Keratinocyte (primary cell): ENCODE results near the gene LRRC8C. TPM values are rescaled to one million over a fixed set of nuclear protein-coding genes. Genes with fewer than 3 reads are reported as not detected.

Experiments
- DNase-seq: peaks from one replicate; pipeline ENCODE4 v3.0.0-alpha.2; 2011; ENCODE audit warnings: low read depth, missing footprints, low spot score
- FAIRE-seq: peaks from 2 replicates; lab custom pipeline; 2011; peaks lifted over from hg19 to GRCh38; lab: Jason Lieb, UNC
- H2AFZ ChIP-seq: 2 replicates; pipeline ENCODE4 v1.6.0; 2012; ENCODE audit warnings: low read length, control low read depth, inconsistent platforms; ENCODE audit not compliant: control insufficient read depth
- H3K27ac ChIP-seq: 2 replicates; pipeline ENCODE4 v1.5.1; 2011; ENCODE audit warnings: low read length; ENCODE audit not compliant: control insufficient read depth, insufficient read depth
- H3K27me3 ChIP-seq: 3 replicates; pipeline ENCODE4 v1.6.0; 2011; ENCODE audit warnings: low read length; ENCODE audit not compliant: control insufficient read depth, insufficient read depth; ENCODE audit errors: extremely low read depth
- H3K36me3 ChIP-seq, 2 experiments: 2 replicates in 1 of 2; 3 replicates in 1 of 2; pipeline ENCODE4 v1.5.1; 2011; ENCODE audit warnings: low read length in 2 of 2, mild to moderate bottlenecking in 1 of 2; ENCODE audit not compliant: control insufficient read depth in 2 of 2, insufficient read depth in 2 of 2; ENCODE audit errors: extremely low read depth in 1 of 2
- H3K4me1 ChIP-seq: 3 replicates; pipeline ENCODE4 v1.5.1; 2011; ENCODE audit warnings: low read length; ENCODE audit not compliant: control insufficient read depth, insufficient read depth; ENCODE audit errors: extremely low read depth
- H3K4me2 ChIP-seq: 3 replicates; pipeline ENCODE4 v1.6.0; 2011; ENCODE audit warnings: low read depth, low read length; ENCODE audit not compliant: control insufficient read depth, insufficient read depth; ENCODE audit errors: extremely low read depth
- H3K4me3 ChIP-seq, 3 experiments: fragments of 200-600 bp in 1 of 3; sonication (generic) in 1 of 3; 2 replicates in 2 of 3; 3 replicates in 1 of 3; pipeline ENCODE4 v1.5.1; 2011 to 2016; ENCODE audit warnings: low read length in 3 of 3, mild to moderate bottlenecking in 3 of 3, control low read depth in 2 of 3, inconsistent platforms in 1 of 3, low read depth in 1 of 3, mixed read lengths in 1 of 3, mixed run types in 1 of 3, moderate library complexity in 1 of 3; ENCODE audit not compliant: control insufficient read depth in 2 of 3, insufficient read depth in 2 of 3; ENCODE audit errors: extremely low read depth in 1 of 3
- H3K79me2 ChIP-seq: 2 replicates; pipeline ENCODE4 v1.6.0; 2012; ENCODE audit warnings: low read length; ENCODE audit not compliant: control insufficient read depth, insufficient read depth
- H3K9ac ChIP-seq: 3 replicates; pipeline ENCODE4 v1.6.0; 2011; ENCODE audit warnings: low read length; ENCODE audit not compliant: control insufficient read depth, insufficient read depth; ENCODE audit errors: extremely low read depth
- H3K9me1 ChIP-seq: 3 replicates; pipeline ENCODE4 v1.6.0; 2011; ENCODE audit warnings: low read length; ENCODE audit not compliant: control insufficient read depth, insufficient read depth; ENCODE audit errors: extremely low read depth
- H3K9me3 ChIP-seq: 2 replicates; pipeline ENCODE4 v1.5.1; 2012; ENCODE audit warnings: low read depth, low read length; ENCODE audit not compliant: control insufficient read depth
- H4K20me1 ChIP-seq: 3 replicates; pipeline ENCODE4 v1.6.0; 2011; ENCODE audit warnings: low read length; ENCODE audit not compliant: control insufficient read depth, insufficient read depth; ENCODE audit errors: extremely low read depth
- EZH2 ChIP-seq: IDR thresholded peaks from one replicate; pipeline ENCODE4 v1.6.1; 2012; ENCODE audit warnings: inconsistent platforms, mild to moderate bottlenecking, low read length, moderate library complexity
- dilution Hi-C: fragments of 300-500 bp; cut with MboI; formaldehyde crosslinking; loops from one replicate; pipeline ENCODE4 v1.7.0; 2020; ENCODE audit warnings: low sequenced_read_pairs; ENCODE audit not compliant: extremely low pct_ligation_motif_present
- polyA plus RNA-seq, 5 experiments: library from polyadenylated mRNA; depleted of rRNA in 3 of 5; stranded (reverse) in 3 of 5; stranded (forward) in 1 of 5; unstranded in 1 of 5; fragments of >200 nt; gene quantifications; 1 replicate in 1 of 5; 2 replicates in 3 of 5; 3 replicates in 1 of 5; pipeline versions ENCODE4 v1.2.1 to v1.2.3, GENCODE V29; 2011 to 2012; ENCODE audit warnings: missing spikeins in 2 of 5, low read depth in 1 of 5, low replicate concordance in 1 of 5
- TF ChIP-seq, protein P1 (sequence below), 3 experiments: IDR thresholded peaks in 1 of 3; conservative IDR thresholded peaks in 1 of 3; optimal IDR thresholded peaks in 1 of 3; 2 replicates in 2 of 3; 3 replicates in 1 of 3; pipeline versions ENCODE3 to v1.5.1; 2011; ENCODE audit warnings: low read length in 3 of 3, mild to moderate bottlenecking in 3 of 3, moderate library complexity in 2 of 3, control low read depth in 1 of 3, inconsistent platforms in 1 of 3; ENCODE audit not compliant: insufficient read depth in 2 of 3; ENCODE audit errors: extremely low read depth in 1 of 3

LRRC8C gene
- polyA plus RNA-seq, 1 donor (not counting 4 experiments of a cell fraction or from before 2014, with no cell fraction given) = 18.4 TPM

DNA sequence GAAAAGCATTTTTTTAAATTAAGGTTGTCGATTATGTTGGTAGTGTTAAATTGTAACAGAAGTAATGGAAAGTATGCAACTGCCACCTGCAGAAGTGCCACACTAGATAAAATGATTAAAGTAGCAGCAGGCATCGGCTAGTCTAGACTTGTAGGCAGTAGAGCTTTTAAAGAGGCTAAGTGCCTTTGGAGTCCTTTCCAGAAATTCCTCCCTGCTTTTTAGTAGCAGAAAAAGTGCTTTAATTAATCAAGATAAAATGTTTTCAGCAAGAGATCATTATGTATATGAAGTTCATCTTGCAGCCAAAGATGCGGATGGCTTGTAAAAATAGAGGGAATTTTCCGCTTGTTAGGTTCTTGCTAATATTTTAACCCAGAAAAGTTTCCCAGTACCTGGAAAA lies 100.8 kb downstream of the LRRC8C start:
- H3K9me3 ChIP-seq = no peaks in the 10 kb centered on the region
- H3K9ac ChIP-seq = no peak overlapping the region
- peak overlapping the region; percentile 6 for H3K4me2 ChIP-seq
- peaks cover 13% of the 10 kb centered on the region for H3K4me1 ChIP-seq
- no peak overlapping the region for H3K27ac ChIP-seq
- H3K79me2 ChIP-seq = no peaks in the 10 kb centered on the region
- H3K36me3 ChIP-seq = no peaks in the 10 kb centered on the region
- dilution Hi-C loops = no loop called here
- FAIRE-seq (no peak), DNase-seq (no peak)
- H3K4me3 ChIP-seq = no peak overlapping the region
- H4K20me1 ChIP-seq = no peaks in the 10 kb centered on the region
- H2AFZ ChIP-seq = no peak overlapping the region
- no peaks in the 10 kb centered on the region for H3K27me3 ChIP-seq
- H3K9me1 ChIP-seq = no peaks in the 10 kb centered on the region
- TF ChIP-seq, protein P1, sequence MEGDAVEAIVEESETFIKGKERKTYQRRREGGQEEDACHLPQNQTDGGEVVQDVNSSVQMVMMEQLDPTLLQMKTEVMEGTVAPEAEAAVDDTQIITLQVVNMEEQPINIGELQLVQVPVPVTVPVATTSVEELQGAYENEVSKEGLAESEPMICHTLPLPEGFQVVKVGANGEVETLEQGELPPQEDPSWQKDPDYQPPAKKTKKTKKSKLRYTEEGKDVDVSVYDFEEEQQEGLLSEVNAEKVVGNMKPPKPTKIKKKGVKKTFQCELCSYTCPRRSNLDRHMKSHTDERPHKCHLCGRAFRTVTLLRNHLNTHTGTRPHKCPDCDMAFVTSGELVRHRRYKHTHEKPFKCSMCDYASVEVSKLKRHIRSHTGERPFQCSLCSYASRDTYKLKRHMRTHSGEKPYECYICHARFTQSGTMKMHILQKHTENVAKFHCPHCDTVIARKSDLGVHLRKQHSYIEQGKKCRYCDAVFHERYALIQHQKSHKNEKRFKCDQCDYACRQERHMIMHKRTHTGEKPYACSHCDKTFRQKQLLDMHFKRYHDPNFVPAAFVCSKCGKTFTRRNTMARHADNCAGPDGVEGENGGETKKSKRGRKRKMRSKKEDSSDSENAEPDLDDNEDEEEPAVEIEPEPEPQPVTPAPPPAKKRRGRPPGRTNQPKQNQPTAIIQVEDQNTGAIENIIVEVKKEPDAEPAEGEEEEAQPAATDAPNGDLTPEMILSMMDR (optimal IDR thresholded peaks at IDR 0.05 in 1 of 3, IDR thresholded peaks at IDR 0.05 in 1 of 3, conservative IDR thresholded peaks at IDR 0.05 in 1 of 3; ENCODE audit: extremely low read depth in 1 of 3, insufficient read depth in 2 of 3, low read length in 3 of 3) = no peak
- TF ChIP-seq EZH2 = no peak

DNA sequence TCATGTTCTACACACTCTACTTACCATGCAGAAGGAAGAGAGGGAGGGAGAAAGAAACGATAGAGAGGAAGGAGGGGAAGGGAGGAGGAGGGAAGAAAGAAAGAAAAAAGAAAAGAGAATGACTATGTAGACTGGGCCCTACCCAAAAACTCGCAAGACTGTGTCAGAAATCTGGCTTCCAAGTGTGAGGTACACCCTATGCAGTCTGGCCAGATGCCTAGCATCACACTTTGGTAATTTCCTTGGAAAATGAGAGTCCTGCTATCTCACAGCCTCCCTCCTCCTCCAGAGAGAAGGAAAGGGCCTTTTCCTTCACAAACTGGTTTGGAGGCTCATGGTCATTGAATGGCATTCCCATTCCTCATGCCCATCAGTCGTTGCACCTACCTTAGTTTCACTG lies 101.5 kb downstream of the LRRC8C start:
- dilution Hi-C loops = no loop called here

More for the DNA sequence above, 101.5 kb downstream of the LRRC8C start:
- Histone ChIP-seq H3K36me3 (no peaks in the 10 kb centered on the region), H3K4me2 (no peak overlapping the region), H3K27ac (no peak overlapping the region), H2AFZ (no peak overlapping the region), H3K4me3 (no peak overlapping the region), H3K9ac (no peak overlapping the region), H3K9me3 (no peaks in the 10 kb centered on the region), H4K20me1 (no peaks in the 10 kb centered on the region), H3K79me2 (no peaks in the 10 kb centered on the region), H3K9me1 (no peaks in the 10 kb centered on the region), H3K27me3 (no peaks in the 10 kb centered on the region), H3K4me1 (peaks cover 20% of the 10 kb centered on the region)
- DNase-seq (no peak), FAIRE-seq (no peak)
- TF ChIP-seq EZH2 = no peak
- TF ChIP-seq, protein P1 (optimal IDR thresholded peaks at IDR 0.05 in 1 of 3, IDR thresholded peaks at IDR 0.05 in 1 of 3, conservative IDR thresholded peaks at IDR 0.05 in 1 of 3; ENCODE audit: extremely low read depth in 1 of 3, insufficient read depth in 2 of 3, low read length in 3 of 3) = no peak
